HuH-7 (cell line): ENCODE measurements around the gene SND1.

Experiments
- DNase-seq: peaks from one replicate; pipeline ENCODE4 v3.0.0; 2011; ENCODE audit warnings: low spot score

SND1 gene

GRCh38 chr7:128074336-128074735, 422.3 kb downstream of the SND1 start:
- no peak for DNase-seq

GRCh38 chr7:128074736-128075135, 422.7 kb downstream of the SND1 start:
- DNase-seq, result no peak

- no peak for DNase-seq
Measured at GRCh38 chr7:128075242-128076095, 423.5 kb downstream of the SND1 start.

GRCh38 chr7:128076196-128076795, 424.3 kb downstream of the SND1 start:
- DNase-seq, result no peak

GRCh38 chr7:128076796-128077271, 424.8 kb downstream of the SND1 start:
- no peak for DNase-seq

GRCh38 chr7:128078309-128078708, 426.3 kb downstream of the SND1 start:
- DNase-seq, result no peak

- no peak for DNase-seq
Measured at GRCh38 chr7:128080169-128080568, 428.2 kb downstream of the SND1 start.

GRCh38 chr7:128081351-128081750, 429.4 kb downstream of the SND1 start:
- no peak for DNase-seq

GRCh38 chr7:128081808-128082207, 429.8 kb downstream of the SND1 start:
- DNase-seq, result no peak

- no peak for DNase-seq
Measured at GRCh38 chr7:128082431-128082830, 430.4 kb downstream of the SND1 start.

- no peak for DNase-seq
Measured at GRCh38 chr7:128084896-128085608, 433.1 kb downstream of the SND1 start.

- DNase-seq, result no peak
Measured at GRCh38 chr7:128090492-128090891, 438.5 kb downstream of the SND1 start.

GRCh38 chr7:128091106-128091505, 439.1 kb downstream of the SND1 start:
- no peak for DNase-seq

- DNase-seq, result no peak
Measured at GRCh38 chr7:128092221-128092620, 440.2 kb downstream of the SND1 start.

- no peak for DNase-seq
Measured at GRCh38 chr7:128093614-128094570, 441.9 kb downstream of the SND1 start.

GRCh38 chr7:128094686-128095085, 442.7 kb downstream of the SND1 start:
- DNase-seq, result no peak

- no peak for DNase-seq
Measured at GRCh38 chr7:128097211-128097731, 445.3 kb downstream of the SND1 start.

- no peak for DNase-seq
Measured at GRCh38 chr7:128098629-128099028, 446.6 kb downstream of the SND1 start.

- no peak for DNase-seq
Measured at GRCh38 chr7:128099204-128099671, 447.2 kb downstream of the SND1 start.

GRCh38 chr7:128100225-128100948, 448.4 kb downstream of the SND1 start:
- DNase-seq, result no peak
